HG02943 (cell line): Measurements from ENCODE around the gene UBE2S.

ENCODE experiments used
- ATAC-seq: cut with Tn5 transposase; IDR thresholded peaks from one replicate; pipeline ENCODE4 v1.9.1; 2021; ENCODE audit warnings: mild to moderate bottlenecking, low read depth, moderate library complexity; ENCODE audit not compliant: unreplicated experiment

UBE2S gene

DNA sequence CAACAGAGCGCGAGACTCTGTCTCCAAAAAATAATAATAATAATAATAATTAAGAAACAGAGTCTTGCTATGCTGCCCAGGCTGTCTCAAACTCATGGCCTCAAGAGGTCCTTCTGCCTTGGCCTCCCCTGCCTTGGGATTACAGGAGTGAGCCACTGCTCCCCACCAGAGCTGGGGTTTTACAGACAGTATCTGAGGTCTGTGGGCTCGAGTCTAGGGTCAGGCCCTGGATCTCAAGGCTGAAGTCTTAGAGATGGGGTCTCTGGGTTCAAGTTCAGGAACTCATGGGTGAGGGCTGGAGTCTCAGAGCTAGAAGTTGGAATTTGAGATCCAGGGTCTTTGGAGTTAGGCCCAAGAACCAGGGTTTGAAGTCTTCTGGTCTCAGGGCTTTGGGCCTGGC lies 40.8 kb downstream of the UBE2S start:
- ATAC-seq = no peak

DNA sequence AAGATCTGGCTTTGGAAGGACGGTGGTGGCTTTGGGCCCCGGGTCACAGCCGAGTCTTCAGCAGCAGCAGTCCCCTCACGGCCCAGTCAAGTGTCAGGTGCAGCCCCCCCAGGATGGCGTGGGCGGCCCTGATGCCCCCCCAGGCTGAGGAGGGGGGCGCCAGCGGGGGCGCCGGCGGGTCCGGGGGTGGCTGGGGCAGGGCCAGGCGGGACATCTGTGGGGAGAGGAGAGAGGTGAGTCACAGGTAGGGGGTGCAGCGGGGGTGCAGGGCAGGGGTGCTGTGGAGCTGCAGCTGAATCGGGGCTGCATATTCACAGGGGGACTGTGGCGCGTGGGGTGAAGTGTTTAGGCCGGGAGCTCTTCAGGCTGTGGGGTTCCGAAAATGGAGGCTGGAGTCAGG lies 41.6 kb downstream of the UBE2S start:
- ATAC-seq = no peak

DNA sequence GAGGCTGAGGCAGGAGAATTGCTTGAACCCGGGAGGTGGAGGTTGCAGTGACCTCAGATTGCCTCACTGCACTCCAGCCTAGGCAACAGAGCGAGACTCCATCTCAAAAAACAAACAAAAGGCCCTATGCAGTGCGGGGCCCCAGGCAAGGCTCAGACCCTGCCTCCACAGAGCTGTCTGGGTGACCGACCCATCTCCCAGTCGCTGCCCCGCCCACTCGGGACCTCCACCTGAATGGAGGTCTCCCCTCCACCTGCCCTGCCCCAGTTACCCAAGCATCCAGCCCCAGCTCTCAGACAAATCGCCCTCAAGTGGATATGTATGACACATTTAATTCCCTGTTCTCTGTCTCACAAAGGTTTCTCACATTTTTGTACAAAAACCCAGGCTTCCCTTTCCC lies 42.3 kb downstream of the UBE2S start:
- no peak for ATAC-seq

DNA sequence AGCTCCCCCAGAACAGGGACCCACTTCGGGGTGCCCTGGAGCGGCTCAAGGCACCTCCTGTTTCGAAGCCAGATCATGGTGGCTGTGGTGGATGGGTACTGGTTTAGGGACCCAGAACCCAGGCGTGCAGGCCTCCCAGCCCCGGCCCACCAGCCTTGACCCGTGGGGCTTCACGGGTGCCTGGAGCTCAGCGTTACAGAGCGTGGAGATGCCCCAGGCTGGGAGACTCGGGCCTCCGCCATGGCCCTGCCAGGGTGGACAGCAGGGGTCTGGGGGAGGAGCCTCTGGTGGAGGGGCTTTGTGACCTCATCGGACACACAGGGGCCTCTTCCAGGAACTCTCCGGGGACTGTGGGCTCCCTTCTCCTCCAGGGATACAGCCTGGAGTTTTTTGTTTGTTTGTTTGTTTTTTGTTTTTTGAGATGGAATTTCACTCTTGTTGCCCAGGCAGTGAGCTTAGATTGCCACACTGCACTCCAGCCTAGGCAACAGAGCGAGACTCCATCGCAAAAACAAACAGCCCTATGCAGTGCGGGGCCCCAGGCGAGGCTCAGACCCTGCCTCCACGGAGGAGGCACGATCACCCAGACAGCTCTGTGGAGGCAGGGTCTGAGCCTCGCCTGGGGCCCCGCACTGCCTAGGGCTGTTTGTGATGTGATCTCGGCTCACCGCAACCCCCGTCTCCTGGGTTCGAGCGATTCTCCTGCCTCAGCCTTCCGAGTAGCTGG lies 44.4 kb downstream of the UBE2S start, which contains the start of gene GARIN5B:
Gene GARIN5B (minus strand): TSS at position 271 of the 727 bp plus-strand sequence. CDS start 194 bp downstream, at position 77.
- ATAC-seq = no peak

DNA sequence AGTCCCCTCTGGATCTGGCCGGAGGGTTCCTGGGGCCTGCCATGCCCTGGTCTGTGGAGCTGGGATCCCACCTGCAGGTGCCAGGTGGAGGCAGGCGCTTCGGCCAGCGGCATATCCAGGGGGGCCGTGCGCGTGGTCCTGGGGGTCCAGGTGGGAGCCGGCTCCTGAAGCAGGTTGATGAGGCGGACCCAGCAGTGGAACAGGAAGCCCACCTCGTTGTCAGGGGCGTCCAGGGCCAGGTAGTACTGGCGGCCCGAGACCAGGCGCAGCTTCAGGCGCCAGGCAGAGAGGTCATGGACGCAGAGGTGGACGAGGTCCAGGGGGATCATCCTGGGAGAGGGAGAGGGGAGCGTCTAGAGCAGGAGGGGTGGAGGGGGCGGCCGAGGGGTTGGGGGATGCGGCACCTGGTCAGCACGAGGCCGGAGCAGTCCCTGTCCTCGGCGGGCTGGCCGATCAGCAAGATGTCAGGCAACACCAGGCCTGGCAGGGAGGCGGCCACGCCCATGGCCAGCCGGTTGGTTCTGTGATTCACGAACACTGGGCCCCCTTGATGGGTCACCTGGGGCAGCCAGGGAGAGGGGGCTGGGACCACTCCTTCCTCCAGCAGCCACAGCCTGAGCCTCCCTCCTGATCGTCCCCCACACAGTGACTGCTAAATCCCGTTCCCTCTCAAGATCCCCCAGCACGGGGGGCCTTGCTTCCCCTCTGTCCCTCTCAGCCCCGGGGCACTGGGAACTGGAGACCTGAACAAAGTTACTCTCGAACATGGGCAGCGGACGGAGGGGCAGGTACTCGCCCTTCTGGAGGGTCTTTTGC lies 45.2 kb downstream of the UBE2S start:
- no peak for ATAC-seq

DNA sequence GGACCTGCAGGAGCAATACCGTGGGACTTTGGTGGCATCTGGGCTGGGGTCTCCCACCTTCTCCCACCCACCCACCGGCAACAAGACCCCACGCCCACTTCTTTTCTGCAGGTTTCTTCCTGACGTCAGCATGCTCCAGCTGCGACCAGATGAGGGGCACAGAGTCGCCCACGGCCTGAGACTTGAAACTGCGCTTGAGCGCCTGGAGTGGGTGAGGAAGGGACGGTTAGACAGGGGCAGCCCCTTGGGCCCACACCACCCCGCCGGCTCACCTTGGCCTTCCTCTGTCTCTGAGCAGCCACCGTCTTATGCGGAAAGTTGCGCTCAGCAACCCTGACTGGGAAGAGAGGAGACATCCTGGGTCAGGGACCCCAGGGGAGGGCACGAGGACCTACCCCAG lies 46.7 kb downstream of the UBE2S start:
- no peak for ATAC-seq

DNA sequence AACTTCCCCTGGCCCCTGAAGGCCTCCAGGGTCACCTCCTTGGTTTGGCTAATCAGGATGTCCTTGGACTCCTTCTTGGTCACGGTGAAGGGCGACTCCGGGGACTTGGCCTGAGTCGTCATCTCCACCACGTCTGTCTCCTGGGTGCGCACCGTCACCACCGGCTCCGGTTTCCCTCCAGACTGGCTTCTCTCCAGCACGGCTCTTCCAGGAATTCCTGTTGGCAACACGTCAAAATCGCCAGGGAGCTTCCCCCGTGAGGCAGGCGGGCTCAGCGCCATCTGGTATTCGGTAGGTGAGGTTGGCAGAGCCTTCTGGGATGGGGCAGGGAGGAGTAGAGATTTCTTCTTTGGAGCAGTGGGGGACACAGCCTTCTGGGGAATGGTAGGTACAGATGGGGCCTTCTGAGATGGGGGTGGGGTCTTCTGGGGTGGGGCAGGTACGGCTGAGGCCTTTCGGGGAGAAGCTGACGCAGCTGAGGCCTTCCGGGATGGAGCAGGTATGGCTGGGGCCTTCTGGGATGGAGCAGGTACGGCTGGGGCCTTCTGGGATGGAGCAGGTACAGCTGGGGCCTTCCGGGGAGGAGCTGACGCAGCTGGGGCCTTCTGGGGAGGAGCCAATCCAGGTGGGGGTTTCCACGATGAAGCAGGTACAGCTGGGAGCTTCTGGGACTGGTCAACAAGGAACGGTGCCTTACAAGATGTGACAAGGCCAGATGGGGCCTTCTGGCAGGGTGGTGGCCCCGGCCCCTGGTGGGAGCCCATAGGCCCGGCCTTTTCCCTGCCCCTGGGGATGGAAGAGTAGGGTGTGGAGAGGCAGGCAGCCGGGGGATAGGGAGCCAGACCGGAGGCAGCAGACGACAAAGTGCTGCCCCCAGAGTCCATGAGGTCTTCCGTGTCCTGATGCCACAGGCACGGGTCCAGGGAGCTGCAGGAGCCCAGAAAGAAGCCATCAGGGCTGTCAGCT lies 48.4 kb downstream of the UBE2S start:
- ATAC-seq = no peak

DNA sequence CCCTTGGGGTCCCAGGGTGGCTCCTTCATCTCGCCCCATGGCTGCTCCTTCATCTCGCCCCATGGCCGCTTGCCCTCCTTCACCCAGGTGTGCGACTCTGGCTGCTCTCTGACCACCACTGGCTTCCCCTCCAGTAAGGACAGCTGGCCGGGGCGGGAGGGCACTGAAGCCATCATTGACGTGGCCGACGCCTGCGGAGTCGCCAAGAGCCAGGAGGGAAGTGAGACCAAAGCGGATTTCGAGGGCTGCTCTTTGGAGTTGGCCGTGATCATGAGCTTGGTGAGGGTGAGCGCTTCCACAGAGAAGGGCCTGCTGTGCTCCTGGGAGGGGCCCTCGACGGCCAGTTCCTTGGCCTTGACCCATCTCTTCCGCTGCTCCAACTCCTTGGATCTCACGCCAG lies 49.1 kb downstream of the UBE2S start:
- ATAC-seq = no peak

DNA sequence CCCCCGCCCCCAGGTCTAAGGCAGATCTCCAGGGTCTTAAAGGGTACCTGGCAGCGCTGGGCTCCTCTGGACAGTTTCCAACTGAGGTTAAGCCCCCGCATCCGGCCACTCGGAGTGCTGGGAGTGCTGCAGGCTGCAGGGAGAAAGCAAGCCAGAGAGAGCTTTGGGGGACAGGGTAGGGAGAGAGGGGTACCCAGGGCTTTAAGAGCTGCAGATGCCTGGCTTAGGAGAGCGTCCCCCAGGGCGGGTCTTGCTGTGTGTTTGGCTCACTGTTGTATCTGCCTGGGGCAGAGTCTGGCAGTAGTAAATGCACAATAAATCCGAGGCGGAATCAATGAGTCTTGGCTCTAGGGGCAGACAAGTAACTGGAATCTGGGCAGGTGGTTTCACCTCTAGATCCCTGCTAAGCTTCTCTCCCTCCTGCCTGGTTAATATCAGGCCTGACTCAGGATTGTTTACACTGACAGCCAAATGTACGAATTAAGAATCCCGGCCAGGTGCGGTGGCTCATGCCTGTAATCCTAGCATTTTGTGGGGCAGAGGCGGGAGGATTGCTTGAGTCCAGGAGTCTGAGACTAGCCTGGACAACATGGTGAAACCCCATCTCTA lies 52.3 kb downstream of the UBE2S start:
- no peak for ATAC-seq

DNA sequence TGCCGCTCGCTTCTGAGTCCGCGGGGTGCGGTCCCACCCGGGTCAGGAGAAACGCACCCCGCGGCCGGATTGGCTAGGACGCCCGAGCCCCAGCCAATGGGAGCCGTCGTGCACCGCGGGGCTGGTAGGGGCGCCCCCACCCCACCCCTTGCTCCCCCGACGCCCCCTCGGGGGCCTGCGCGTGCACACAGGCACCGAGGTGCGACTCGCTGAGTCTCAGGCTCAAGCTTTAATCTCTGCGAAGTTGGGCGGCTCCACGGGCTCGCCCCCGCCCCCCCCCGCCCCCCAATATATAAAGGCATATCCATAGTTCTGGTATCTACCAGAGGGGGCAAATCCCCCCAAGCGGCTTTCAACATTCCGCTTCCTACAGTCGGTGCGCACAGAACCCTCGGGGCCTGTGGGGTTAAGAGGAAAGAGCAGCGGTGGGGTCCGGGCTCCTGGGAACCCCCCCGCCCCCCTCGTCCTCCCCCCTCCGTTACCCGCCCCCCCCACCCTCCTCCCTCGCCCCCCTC lies 52.8 kb downstream of the UBE2S start, which contains the start of gene COX6B2:
Gene COX6B2 (minus strand): TSS at position 22 of the 515 bp plus-strand sequence. CDS start 198 bp downstream, outside the sequence.
- no peak for ATAC-seq

DNA sequence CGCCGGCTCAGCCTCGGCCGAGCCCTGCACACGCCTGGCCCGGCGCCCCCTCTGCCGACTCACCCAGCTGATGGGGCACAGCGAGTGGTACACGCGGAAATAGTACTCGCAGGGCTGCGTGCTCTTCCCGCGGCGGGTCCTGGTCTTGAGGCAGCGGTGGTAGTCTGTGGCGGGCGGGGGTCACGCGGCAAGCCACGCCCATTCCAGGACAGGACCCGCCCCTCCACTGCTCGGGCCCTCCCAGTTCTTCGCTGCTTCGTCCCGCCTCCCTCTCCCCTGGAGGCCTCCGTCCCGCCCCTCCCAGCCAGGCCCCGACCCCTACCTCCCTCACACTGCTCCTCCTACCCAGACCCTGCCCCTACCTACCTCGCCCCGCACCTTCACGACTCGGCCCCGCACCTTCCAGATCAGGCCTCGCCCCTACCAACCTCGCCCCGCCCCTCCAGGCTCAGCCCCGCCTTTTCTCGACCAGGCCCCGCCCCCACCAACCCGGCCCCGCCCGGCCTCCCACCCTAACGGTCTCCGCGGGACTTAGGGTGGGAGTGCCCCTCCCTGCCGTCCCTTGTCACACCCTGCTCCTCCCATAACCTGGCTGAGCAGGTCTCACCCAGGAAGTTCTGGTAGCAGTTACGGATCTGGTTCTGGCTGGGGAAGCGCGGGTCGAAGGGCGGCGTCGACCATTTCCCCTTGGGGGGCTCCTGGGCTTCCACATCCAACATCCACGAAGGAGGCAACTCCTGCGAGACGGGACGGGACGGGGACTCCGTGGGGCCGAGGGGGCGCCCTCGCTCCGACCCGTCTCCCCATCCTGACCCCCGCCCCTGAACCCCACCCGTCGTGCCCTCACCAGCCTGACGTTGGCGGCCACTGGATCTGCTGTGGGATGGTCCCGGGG lies 53.5 kb downstream of the UBE2S start:
- no peak for ATAC-seq

DNA sequence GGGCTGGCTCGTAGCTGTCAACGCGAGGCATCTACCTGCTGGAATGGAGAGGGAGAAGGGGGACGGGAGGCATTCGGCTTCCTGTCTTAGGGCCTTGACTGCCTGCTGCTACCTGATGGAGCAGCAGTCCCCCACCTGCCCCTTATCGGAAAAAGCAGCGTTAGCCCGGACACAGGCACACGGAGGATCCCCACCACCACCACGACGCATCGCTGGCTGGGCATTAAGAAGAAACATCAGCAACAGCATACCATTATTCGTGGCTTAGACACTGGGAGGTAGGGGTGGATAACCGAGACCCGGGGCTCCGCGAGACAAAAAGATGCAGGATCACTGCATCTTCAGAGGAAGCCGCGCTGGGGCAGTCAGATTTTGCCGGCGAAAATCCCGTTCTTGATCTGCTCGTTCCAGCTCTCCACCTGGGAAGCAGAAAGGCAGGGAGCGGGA lies 54.2 kb downstream of the UBE2S start:
- ATAC-seq = no peak

DNA sequence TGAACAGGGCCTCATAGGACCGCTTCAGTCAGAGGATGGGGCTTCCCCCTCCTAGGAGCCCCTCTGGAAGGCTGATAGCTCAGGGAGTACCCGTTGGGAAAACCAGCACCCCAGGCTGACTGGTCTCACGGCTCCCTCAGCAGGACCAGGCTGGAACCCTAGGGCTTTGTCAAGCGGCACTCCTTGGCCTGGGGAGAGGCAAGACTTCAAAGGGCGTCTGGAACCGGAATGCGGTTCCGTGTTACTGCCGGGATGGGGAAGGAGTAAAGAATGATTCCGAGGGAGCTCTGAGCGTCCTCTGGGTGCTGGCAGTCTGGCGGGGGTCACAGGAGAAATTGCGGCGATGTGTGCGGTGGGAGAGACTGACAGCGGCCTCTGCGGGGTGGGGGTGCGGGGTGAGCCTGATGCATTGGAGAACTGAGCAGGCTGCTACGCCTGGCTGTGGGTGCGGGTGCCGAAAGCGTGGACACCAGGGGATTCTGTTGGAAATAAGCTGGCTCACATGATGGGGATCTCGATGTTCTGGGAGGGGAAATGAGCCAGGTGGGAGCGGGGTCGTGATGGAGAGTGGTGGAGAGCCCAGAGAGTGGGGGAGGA lies 54.9 kb downstream of the UBE2S start:
- ATAC-seq = no peak

DNA sequence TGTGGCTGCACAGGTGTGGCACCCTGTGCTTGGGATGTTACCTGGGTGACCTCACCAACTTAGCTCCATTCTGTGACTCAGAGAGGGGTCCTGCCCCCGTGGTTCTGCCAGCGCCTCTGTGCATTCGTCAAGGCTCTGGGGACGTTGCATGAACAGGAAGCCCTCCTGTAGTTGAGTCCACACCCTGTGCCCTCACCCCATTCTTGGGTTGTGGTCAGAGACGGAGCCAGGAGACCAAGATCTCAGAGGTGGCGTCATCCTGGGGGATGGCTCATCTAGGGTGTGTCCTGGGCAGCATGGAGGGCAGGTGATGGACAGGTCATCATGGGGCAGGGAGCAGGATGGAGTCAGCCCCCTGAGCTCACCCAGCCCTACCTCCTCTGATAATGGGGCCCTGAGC lies 55.5 kb downstream of the UBE2S start:
- no peak for ATAC-seq

DNA sequence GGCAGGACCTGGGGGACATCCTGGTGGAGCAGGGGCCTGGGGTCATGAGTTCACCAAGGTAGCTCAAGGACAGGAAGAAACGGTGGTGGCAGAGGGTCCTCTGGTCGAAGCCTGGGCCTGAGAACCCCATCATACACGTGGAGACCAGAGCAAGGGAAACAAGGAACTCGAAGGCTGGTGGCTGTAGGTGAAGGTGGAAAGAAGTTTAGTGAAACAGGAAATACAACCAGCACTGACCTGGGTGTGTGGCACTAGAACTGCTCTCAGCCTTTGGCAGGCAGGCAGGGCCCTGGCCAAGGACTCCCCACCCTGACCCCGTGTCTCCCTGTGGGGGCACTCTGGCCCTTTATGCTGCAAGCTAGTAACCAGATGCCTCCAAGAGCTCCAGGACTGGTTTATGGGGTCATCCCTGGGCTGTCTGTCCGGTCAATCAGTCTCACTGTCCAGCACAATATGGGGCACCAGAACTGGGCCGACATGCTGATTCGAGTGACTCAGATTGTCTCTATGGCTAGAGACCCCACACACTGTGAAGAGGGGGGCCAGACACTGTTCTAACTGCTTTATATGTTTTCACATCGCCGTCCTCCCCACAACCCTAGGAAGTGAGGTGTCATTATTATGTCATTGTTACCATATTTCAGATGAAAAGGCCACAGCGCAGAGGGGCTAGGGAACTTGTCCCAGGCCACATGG lies 56.8 kb downstream of the UBE2S start:
- ATAC-seq = no peak
